GM19372 (cell line): Measurements from ENCODE around the gene PRICKLE1.

Source experiments
- ATAC-seq: cut with Tn5 transposase; IDR thresholded peaks from one replicate; pipeline ENCODE4 v1.9.1; 2021; ENCODE audit warnings: mild to moderate bottlenecking, low read depth, moderate library complexity; ENCODE audit not compliant: unreplicated experiment

The PRICKLE1 gene

DNA sequence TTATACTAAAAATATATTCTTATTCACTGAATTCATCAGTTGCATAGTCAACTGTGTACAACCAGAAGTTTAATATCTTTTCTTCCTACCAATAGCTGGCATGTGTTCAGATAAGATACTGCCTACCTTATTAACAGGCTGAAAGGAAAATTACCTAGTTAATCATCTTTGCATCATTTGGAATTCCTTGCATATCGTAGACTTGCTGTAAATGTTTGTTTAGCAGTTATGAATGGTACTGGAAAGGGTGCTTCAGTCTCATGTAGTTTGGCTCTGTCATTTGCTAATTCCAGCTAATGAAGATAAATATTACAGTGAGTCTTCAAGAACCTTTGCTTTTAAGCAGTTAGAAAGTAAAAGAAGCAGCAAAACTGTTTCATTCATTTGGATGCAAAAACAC lies 179.2 kb downstream of the PRICKLE1 start:
- ATAC-seq: no peak

DNA sequence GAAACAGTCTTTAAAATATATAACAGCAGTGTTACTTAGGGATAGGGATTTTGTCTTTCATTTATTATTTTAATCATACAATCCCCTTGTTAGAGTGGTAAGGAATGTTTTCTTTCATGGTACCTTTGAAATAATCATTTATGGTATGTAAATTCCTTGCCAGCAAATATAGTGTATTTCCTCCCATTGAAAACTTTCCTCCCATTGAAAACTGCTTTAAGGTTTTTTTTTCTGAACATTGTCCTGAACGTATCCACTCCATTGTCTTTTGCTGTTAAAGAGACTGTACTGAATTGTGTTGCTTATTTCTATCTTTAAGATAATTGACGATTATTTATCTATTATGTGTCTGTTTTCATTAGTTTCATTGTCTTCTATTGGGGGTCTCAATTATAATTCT lies 180.1 kb downstream of the PRICKLE1 start:
- no peak for ATAC-seq

DNA sequence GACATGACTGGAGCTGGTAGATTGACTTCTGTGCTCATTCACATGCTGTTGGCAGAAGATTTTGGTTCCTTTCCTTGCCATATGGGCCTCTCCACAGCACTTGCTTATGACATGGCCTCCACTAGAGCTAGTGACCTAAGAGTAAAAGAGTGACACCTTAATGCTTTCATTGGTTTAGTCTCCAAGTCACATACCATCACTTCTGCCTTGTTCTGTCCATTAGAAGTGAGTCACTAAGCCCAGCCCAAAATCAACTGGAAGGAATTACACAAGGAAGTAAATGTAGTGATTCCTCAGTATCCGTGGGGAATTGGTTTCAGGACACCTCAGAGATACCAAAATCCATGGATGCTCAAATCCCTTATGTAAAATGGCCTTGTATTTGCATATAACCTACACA lies 182.2 kb downstream of the PRICKLE1 start:
- ATAC-seq: no peak
